ENCODE measurements around the gene ACTR3C.
"Not testable (repeated sequence)": the region's sequence is repeated elsewhere in the genome, so short reads cannot be mapped to it uniquely, and the experiment has no call there.

The ACTR3C gene

DNA sequence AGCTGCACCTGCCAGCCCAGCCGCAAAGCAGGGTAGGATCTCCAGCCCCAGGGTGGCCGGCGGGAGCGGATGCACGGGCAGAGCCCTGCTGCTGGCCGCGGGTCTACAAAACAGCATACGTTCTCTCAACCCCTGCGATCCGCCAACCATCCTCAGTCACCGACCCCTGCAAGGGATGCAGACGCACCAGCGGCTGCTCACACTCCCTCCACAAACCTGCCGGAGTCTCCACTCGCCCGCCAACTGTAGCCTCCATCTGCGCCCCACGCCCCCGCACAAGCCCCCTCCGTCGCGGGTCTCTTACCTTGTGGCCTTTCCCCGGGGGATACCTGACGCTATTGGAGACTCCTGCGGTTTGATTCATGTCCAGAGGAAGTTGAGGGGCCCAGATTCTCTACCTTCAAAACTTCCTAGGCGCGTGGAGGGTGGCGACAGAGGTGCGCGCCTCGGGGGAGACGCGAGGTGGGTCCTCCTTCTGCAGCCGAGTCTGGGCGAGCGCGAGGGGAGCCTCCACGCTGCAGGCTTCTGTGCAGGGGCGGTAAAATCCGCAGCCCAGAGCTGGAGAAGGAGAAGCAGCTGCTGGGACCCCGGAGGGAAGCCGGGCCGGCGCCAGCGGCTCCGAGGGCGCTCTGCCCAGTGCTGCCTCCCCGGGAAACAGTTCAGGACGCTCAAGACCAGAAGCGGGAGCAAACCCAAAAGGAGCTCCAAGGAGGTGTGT is 103.2 kb downstream of the ACTR3C start:
- not testable (repeated sequence) for FAIRE-seq; DNase-seq (ENCODE audit: low spot score)

DNA sequence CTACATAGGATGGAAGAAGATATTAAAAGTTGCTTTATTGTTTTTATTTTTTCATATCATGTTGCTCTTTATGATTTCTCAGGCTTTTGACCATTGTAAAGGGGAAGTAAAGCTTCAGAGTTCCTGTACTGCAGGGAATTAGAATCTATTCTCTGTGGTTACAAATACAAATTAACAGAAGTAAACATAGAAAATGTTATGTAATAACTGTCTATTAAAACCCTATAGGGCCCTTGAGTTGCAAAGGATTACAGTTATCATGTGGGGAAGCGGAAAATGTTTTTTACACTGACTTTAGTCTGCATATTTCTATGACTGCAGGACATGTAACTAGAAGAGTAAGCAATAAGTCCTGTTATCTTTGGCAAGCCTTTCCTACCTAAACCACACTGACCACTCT is 116.5 kb downstream of the ACTR3C start:
- not testable (repeated sequence) for DNase-seq (ENCODE audit: low spot score); FAIRE-seq

- DNase-seq (ENCODE audit: low spot score); FAIRE-seq: not testable (repeated sequence)
Measured at GRCh38 chr7:150205866-150206265, 117.5 kb downstream of the ACTR3C start.

DNA sequence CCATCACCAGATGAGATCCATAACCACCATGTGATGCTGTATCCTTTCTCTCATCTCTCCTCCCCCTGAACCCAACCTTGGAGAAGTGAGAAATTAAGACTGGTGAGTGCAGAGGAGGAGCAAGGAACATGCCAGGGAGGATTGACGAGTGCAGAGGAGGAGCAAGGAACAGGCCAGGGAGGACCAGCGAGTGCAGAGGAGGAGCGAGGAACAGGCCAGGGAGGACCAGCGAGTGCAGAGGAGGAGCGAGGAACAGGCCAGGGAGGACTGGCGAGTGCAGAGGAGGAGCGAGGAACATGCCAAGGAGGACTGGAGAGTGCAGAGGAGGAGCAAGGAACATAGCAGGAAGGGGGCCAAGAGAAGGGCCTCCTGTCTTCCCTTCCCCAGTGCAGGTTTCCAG is 118.8 kb downstream of the ACTR3C start:
- FAIRE-seq; DNase-seq (ENCODE audit: low spot score): not testable (repeated sequence)

DNA sequence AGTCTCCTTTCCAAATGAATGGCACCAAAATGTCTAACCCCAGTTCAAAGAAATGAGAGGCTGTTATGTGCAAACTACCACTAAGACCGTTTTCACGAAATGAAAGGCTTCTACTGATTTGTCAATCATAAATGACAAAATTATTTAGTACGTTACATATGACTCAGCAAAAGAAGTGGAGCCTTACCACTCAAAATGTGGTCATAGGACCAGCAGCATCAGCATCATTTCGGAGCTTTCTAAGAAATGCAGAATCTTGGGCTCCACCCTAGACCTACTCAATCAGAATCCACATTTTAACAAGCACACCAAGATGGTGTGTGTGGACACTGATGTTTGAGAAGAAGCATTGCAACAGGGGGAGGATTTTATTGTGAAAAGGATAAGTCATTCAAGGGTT is 120.5 kb downstream of the ACTR3C start:
- DNase-seq (ENCODE audit: low spot score); FAIRE-seq: not testable (repeated sequence)
